ENCODE results near the gene CALM3.
"Not testable (repeated sequence)": the region's sequence is repeated elsewhere in the genome, so short reads cannot be mapped to it uniquely, and the experiment has no call there.

CALM3 gene

DNA sequence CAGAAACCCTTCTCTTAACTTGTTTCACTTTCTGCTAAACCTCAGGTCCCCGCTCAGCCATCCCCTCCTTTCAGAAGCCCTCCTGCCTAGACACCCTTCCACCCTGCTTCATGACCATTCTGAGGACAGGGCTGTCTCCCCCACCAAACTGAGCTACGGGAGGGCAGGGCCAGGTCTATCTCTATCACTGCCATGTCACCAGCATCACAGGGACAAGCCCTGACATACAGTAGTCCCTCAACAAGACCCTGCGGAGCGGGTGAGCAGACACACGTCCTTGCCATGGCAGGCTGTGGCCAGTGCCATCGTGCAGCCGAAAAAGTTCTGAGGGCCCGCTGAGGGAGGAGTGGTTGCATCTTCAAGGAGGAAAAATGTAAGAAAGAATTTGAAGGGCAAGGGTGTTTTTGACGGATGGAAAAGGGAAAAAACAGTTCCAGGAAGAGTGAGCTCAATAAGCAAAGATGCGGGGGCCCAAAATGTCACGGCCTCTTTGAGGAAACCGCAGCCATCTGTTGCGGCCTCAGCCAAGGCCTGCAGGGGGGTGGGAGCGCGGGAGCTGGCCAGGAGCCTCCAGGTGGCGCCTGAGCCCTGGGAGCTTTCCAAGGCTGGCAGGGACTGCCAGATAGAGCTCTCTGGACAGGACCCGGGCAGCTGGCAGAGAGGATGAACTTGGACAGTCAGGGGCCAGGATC, 15.6 kb downstream of the CALM3 start:
- peak; percentile 76 for DNase-seq

DNA sequence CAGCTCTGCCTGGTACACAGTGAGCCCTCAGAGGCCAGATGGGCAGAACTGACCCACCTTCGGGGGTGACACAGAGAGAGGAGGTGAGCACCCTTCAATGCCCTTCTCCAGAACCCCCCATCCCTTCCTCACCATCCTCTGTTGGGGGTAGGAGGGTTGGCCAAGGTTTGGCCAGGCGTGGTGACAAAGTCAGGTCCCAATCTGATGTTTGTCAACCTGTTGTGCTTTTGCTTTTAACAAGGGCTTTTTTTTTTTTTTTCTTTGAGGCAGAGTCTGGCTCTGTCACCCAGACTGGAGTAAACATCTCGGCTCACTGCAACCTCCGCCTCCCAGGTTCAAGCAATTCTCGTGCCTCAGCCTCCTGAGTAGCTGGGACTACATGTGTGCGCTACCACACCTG, 16.5 kb downstream of the CALM3 start:
- DNase-seq = peak; percentile 45

DNA sequence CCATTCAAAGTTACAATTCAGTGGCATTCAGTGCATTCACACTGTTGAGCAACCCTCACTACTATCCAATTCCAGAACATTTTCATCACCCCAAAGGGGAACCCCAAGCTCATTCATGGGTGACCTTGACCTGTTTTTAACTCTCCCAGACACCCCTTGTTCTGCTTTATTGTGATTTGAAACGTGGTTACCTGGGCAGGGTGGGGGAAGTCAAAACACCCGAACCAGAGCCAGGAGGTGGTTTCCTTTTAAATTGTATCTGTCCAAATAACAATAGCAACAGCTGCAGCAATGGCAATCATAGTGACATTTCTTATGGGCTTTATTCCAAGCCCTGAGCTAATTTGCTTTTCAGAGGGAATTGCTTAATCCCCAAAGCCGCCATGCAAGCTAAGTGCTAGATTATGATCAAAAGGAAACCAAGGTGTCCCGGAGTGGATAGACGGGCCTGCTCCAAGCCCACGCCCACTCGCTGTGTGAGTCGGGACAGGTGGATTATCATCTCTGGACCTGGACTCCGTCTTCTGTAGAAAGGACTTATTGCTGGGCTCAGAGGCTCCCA, 17.6 kb downstream of the CALM3 start:
- peak; percentile 41 for DNase-seq

DNA sequence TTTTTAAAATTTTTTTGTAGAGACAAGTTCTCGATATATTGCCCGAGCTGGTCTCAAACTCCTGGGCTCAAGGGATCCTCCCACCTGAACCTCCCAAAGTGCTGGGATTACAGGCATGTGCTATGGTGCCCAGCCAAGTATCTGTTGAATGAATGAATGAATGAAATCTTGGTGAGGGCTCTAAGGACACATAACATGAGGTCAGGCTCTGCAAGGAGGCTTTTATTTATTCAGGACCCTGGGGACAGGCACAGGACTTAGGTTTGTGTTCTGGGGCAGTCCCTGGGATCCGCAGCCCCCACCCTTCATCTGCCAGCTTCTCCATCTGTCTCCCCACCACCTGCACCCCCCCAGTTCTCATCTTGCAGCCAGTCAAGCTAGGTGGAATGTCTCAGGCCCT, 19.1 kb downstream of the CALM3 start:
- no peak for DNase-seq

DNA sequence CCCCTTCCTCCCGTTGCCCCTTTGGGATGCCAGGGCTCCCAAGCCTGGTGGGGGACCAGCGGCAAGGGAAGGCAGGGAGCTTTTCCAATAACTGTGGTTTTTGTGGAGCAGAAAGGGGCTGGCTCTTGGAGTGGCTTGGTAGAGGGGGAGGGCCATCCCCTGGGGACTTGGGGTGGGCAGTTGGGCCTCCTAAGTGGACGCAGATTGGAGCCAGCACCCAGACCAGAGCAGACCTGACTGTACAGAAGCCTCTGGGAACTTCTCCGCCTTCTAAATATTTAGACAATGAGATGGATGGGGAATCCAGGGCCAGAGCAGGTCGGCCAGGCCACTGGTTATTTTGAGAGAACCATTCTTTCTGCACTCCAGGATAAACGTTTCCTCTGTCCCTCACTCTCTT, 19.6 kb downstream of the CALM3 start:
- no peak for DNase-seq

DNA sequence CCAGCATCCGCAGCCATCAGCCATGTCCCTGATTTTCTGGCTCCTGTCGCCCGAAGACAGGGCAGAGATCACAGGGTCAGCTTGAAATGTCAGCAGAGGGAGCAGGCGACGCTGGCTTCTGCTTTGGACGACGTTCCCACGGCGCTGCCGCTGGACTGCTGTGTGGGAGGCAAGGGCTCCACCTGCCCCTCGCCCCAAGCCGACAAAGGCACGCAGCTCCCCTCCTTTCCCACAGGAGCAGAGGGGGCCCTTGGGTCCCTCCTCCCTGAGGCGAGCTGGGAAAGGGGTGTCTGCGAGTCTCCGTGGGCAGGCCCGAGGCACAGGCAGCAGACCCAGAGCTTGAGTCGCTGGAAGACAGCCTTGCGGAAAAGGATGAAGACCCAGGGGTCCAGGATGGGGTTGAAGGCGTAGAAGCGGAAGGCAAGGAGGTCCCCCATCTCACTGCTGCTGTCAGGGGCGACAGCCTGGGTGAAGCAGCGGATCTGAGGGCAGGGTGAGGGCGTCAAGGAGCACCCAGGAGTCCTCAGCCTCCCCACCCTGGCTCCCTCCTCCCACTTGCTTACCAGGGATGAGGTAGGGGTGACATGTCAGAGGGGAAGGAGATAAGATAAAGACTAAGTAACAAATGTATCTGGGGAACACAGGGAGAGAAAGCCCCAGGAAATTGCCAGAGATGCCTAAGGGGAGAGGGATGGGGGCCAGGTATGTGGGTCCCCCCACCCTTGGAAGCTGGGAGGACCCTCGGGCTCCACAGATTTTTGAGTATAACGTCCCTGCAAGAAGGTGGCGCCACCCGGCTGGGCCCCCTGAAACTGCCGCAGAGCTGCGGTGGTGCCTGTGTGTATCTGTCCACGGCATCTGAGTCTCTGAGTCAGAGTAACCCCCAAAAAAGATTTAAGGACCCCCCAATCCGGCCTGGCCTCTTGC, 20.3 kb downstream of the CALM3 start:
- DNase-seq = no peak

DNA sequence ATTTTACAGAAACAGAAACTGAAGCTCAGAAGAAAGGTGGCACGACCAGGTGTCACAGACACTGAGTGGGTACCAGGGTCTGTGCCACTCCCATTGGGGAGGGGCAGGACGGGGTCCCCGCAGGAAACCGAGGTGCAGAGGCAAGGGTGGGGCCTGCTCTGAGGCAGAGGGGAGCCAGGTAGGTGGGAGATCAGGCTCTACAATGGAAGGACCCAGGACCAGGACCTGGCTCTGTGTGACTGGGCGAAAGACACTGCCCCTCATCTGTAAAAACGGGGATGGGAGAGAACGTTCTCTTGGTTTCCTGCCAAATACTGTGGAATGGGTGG, 21.0 kb downstream of the CALM3 start:
- no peak for DNase-seq

DNA sequence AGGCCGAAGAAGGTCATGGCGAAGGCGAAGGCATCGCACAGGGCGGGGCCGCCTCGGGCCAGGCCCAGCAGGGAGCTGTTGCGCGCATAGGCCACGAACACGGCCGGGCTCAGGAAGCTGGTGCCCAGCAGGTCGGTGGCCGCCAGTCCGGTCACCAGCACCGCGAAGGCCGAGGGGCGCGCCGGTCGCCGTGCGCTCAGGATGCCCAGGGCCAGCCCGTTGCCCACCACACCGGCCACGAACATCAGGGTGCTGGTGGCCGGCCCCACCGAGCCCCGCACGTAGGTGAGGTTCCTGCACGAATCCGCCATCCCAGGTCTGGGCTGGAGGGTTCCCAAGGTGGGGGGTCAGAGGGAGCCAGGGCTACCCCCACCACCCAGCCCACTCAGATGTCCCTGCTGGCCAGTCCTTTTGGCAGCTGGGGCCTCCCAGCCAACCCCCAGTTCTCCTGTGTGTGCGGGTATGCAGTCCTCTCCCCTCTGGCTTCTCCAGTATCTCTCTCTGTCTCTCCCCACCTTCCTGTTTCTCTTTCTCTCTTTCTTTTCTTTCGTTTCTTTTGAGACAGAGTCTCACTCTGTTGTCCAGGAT, 22.9 kb downstream of the CALM3 start:
- no peak for DNase-seq

DNA sequence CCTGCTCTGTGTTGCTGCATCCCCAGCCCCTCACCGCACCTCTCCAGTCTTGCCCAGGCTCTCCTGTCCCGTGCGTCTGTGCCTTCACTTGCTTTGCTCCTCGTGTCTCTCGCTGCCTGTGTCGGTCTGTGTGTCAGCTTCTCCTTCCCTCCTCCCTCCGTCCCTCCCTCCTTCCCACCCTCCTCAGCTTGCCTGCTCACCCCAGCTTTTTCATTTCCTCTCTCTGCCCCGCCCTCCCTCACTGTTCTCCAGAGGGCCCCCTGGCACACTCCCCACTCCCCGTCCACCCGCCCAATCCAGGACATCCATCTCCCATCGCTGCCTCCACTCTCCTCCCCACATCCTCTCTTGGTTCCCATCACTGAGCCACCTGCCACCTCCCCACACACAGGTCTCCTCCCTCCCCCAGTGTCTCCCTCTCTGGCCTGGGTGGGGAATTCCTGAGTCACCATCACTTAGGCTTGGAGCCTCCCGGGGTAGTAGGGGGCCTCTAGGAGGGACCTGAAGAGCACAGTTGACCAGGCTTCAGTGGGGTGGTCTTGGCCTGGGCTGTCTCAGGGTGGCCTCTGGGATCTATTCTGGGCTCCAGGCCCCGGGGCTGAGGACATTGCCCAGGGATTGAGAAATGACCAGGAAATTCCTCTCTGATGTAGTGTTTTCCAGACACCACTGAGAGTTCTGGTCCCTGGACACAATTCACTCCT, 24.0 kb downstream of the CALM3 start, which contains the start of gene PTGIR:
Gene PTGIR, minus strand, starts transcription at position 132 of the 704 bp plus-strand sequence. CDS start 864 bp downstream, outside the sequence.
- DNase-seq = no peak

DNA sequence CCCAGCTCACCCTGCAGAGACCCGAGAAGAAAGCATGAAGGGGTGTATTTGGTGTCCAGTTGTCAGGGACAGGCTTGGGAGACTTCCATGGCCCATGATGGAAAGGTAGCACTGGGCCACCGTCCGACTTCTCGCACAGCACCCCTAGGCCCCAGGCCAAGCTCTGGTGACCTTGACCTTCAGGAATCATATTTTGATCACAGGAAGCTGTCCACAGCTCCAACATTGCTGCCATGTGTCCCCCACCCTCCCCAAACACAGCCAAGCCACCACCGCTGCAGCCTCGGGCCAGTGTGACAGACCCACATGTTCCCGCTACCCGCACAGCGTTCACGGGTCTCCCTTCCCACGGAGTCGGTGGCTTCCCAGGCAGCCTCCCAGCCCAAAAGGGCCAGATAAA, 24.6 kb downstream of the CALM3 start:
- no peak for DNase-seq

DNA sequence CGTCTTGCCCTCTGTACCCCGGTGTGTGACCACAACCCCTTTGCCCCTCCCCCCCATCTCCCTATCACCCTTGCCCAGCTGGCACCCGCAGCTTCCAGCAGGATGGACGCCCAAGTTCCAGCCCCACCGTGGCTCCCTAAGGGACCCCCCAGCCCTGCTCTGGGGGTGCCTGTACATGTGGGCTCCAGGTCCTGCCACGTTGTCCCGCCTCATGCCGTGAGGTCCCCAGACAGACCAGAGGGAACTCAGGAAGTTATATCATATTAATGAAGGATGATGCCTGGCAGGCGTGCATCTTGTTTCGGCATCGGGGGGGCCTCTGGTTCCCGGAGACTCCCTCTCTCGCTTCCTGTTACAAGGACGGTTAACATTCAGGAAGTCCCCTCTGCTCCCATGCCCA, 25.3 kb downstream of the CALM3 start:
- DNase-seq = no peak

DNA sequence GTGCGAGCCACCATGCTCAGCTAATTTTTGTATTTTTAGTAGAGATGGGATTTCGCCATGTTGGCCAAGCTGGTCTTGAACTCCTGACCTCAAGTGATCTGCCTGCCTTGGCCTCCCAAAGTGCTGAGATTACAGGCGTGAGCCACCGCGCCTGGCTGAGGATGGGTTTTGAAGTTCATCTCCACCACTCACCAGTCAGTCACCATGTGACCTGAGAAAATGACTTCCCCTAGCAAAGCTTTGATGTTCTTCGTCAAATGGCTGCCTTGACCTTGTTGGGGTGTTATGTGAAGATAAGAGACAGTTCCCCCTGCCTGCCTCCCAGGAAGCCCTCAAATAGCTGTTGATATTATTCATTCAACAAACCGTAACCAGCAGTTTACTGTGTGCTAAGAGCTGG, 27.8 kb downstream of the CALM3 start:
- DNase-seq = not testable (repeated sequence)

DNA sequence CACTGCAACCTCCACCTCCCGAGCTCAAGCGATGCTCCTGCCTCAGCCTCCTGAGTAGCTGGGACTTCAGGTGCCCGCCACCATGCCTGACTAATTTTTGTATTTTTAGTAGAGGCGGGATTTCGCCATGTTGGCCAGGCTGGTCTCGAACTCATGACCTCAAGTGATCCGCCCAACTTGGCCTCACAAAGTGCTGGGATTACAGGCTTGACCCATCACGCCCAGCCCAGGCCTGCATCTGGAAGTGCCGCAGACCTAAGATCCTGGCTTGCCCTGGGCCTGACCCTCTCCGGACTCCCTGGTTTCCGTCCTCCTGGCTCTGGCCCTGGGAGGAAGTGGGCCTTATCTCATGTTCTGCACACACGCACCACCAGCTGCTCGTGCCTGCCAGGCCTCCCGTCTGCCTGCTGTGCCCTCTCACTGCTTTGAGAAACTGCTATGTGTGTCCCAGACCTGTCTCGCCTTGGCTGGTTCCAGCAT, 28.5 kb downstream of the CALM3 start:
- DNase-seq = no peak

DNA sequence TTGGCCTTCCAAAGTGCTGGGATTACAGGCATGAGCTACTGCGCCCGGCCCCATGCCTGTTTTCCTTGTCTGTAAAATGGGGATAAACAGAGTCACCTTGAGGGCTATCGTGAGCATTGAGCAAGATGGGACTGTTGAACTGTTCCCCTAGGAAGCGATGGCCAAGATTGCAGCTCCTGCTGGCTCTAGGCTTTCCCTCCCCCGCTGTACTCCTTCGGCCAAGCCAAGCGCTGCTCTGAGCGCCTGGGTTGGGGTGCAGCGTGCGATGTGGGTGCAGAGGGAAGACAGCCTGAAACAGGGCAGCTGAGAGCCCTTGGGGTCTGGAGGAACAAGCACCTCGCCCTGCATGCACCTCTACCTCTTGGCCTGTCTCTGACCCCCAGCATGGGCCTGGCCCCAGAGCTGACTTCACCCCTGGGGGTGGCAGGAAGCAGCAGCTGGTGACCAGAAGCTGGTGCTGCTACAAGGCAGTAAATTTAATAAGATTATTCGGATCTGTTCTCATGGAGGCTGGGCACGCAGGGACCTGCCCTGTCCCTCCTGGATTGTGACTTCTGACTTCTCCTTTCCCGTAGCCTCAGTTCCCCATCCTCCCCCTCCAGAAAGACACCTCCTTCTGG, 29.6 kb downstream of the CALM3 start:
- DNase-seq = no peak

DNA sequence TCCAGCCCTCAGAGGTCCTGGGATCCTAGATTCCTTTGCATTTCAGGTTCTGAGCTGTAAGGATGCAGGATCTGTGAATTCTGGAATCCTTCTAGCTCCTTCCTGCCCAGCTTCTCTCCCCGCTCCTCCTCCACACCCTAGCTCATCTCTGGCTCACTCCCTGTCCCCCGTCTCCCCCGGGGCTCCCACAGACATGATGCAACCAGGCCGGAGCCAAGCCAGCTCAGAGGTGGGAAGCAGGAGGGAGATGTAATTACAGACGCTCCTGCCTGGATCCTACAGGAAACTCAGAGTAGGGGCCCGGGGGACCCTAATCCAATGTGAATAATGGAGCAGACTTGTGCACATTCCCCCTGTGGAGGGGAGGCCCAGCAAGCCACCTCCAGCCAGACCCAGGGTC, 30.4 kb downstream of the CALM3 start:
- DNase-seq = no peak

DNA sequence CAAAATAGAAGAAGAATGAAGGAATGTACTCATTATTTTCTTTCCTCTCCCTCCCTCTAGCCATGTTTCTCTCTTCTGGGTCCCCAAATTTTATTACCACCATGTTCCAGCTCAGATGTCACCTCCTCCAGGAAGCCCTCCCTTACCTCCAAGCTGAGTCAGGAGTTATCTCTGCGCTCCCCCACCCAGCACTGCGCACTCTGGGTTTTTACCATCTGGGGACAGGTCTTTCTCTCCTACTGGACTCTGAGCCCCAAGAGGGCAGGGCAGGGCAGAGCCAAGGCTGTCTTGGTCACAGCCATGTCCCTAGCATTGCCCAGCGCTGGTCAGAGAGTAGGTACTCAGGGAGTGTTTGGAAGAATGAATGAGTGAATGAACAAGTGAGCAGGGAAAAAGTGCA, 32.0 kb downstream of the CALM3 start:
- no peak for DNase-seq

DNA sequence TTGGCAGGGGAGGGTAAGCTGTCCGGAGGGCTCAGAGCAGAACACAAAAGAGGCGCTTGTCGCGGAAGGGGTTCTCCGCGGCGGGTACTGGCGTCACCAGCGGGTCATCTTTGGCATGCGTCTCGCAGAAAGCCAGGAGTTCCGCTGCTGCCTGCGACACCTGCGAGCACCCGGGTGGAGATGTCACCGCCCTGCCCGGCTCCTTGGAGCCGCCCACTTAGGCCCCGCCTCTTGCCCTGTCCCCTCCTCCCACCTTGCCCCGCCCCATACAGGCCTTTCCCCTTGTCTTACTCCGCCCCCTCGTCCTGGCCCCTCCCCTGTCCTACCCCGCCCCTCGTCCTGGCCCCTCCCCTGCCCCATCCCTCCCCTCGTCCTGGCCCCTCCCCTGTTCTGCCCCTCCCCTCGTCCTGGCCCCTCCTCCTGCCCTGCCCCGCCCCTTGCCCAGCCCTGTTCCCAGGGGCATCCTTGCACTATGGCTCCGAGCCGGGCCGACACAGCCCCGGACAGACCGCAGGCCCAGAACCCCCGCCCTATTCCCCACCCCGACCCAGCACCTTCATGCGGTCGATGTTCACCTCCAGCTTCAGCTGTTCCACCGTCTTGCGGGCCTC, 33.0 kb downstream of the CALM3 start:
- no peak for DNase-seq

DNA sequence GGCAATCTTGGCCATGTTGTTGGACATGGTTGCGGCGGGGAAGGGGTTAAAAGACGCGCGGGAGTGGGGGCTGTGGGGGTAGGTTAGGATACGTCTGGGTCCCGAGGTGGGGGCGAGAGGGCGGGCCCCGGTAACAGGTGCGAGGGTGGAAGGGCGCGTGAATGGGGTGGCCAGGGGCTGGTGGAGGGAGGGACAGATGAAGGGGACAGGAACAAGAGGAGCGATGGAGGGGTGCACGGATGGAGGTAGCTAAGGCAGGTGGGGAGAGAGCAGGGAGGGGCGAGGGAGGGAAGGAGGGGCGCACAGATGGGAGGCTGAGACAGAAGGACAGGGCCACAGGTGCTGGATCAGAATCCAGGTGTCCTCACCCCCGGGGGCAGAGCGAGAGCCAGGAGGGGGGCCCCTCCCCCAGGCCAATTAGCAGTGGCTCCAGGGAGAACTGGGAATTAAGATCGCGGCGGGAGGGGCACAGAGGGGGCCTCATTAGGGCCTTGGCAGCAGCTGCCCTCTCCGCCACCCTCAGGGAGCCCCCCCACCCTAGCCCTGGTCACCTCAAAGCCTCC, 33.6 kb downstream of the CALM3 start:
- DNase-seq = no peak

DNA sequence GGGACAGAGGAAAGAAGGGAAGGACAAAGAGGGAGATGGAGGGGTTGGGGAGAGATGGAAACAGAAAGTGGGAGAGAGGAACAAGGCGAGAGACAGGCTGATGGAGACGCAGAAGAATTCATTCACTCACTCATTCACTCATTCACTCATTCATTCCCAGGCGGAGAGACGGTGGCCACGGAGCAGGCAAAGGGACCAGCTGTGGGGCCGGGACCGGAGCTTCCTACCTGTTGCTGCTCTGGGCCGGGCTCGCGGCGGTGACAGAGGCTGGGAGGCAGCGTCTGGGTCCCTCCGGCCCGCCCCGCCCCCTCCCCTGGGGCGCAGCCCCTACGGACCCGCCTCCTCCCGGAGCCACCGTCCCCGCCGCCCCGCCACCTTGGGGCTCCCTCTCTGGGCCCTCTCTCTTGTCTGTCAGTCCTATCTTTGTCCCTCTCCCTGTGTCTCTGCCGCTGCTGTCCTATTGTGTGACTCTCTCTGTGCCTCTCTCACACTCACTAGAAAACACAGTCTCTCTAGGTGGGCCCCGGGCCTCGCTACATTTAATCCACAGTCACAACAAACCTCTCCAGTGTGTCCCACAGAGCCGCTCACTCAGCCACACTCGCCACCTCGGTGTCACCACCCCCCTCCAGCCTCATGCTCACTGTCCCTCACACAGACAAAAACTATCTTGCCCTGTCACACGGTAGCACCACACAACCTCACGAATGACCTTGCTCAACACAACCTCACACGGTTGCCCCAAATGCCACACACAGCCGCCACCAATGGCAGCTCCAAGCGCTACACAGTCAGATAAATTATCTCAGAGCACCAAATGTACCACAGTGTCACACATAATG, 35.0 kb downstream of the CALM3 start, which contains the start of gene GNG8:
Gene GNG8, minus strand, starts transcription at position 283 of the 842 bp plus-strand sequence. CDS start 1,520 bp downstream, outside the sequence.
- no peak for DNase-seq

DNA sequence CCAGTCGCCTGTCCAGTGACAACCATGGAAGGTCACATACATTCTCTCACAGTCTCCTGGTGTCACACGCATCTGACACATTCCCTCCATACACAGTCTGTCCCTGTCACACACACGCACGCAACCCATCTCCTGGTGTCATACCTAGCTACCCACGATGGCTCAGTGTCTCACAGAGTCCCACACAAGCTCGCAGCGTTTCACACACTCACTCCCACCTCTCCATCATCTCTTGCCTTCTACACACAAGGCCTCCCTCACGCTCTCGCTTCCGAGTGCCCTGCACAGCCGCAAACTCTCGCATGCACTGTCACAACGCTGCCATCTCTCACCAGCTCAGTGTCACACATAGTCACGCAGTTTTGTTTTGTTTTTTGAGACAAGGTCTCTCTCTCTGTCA, 36.1 kb downstream of the CALM3 start:
- DNase-seq = no peak
